NT2/D1 (cell line): ENCODE data around the gene CAMTA1.

Experiments used
- DNase-seq: peaks from one replicate; pipeline ENCODE4 v3.0.0-alpha.2; 2011; ENCODE audit warnings: low read depth, low spot score
- H3K27me3 ChIP-seq: 2 replicates; pipeline ENCODE4 v1.6.0; 2011; ENCODE audit warnings: mild to moderate bottlenecking; ENCODE audit not compliant: insufficient read length, insufficient read depth
- H3K36me3 ChIP-seq: 2 replicates; pipeline ENCODE4 v1.6.1; 2011; ENCODE audit warnings: mild to moderate bottlenecking, low read length, mixed read lengths; ENCODE audit not compliant: insufficient read depth, insufficient read length
- H3K4me1 ChIP-seq: 2 replicates; pipeline ENCODE4 v1.5.1; 2011; ENCODE audit not compliant: insufficient read depth, insufficient read length
- H3K4me3 ChIP-seq: 2 replicates; pipeline ENCODE4 v1.5.1; 2011; ENCODE audit warnings: low read depth; ENCODE audit not compliant: insufficient read length
- H3K9ac ChIP-seq: 2 replicates; pipeline ENCODE4 v1.6.0; 2011; ENCODE audit warnings: low read depth; ENCODE audit not compliant: insufficient read length
- H3K9me3 ChIP-seq: 2 replicates; pipeline ENCODE4 v1.5.1; 2011; ENCODE audit warnings: mild to moderate bottlenecking, low read length; ENCODE audit not compliant: insufficient read depth
- SUZ12 ChIP-seq: IDR thresholded peaks from 2 replicates; pipeline ENCODE4 v1.6.1; 2011; ENCODE audit not compliant: insufficient read length, insufficient read depth; ENCODE audit errors: extremely low read depth
- YY1 ChIP-seq: IDR thresholded peaks from 2 replicates; pipeline ENCODE4 v1.6.1; 2011; ENCODE audit not compliant: insufficient read length, insufficient read depth
- ZNF274 ChIP-seq: IDR thresholded peaks from 2 replicates; pipeline ENCODE4 v1.6.1; 2011; ENCODE audit warnings: mild to moderate bottlenecking, low read depth, low read length

The CAMTA1 gene

GRCh38 chr1:7025013-7025412, 239.8 kb downstream of the CAMTA1 start:
- DNase-seq: no peak
- peaks cover 3% of the 10 kb centered on the region for H3K4me1 ChIP-seq
- H3K9me3 ChIP-seq: no peaks in the 10 kb centered on the region
- no peaks in the 10 kb centered on the region for H3K36me3 ChIP-seq
- H3K4me3 ChIP-seq: no peak overlapping the region
- TF ChIP-seq SUZ12 (no peak), ZNF274 (no peak), YY1 (no peak)
- H3K27me3 ChIP-seq: no peaks in the 10 kb centered on the region
- no peak overlapping the region for H3K9ac ChIP-seq

GRCh38 chr1:7026169-7026568, 240.9 kb downstream of the CAMTA1 start:
- Histone ChIP-seq H3K9ac (no peak overlapping the region), H3K36me3 (no peaks in the 10 kb centered on the region), H3K4me1 (peaks cover 3% of the 10 kb centered on the region), H3K4me3 (no peak overlapping the region), H3K9me3 (no peaks in the 10 kb centered on the region), H3K27me3 (no peaks in the 10 kb centered on the region)
- DNase-seq: no peak
- TF ChIP-seq SUZ12 (no peak), YY1 (no peak), ZNF274 (no peak)

GRCh38 chr1:7032992-7033391, 247.7 kb downstream of the CAMTA1 start:
- Histone ChIP-seq H3K9me3 (no peaks in the 10 kb centered on the region), H3K4me3 (no peak overlapping the region), H3K9ac (no peak overlapping the region), H3K4me1 (no peaks in the 10 kb centered on the region), H3K27me3 (no peaks in the 10 kb centered on the region), H3K36me3 (no peaks in the 10 kb centered on the region)
- TF ChIP-seq ZNF274: no peak
- TF ChIP-seq YY1: no peak
- no peak for TF ChIP-seq SUZ12
- no peak for DNase-seq

GRCh38 chr1:7036386-7036785, 251.1 kb downstream of the CAMTA1 start:
- H3K27me3 ChIP-seq: no peaks in the 10 kb centered on the region
- H3K36me3 ChIP-seq: no peaks in the 10 kb centered on the region
- no peak for DNase-seq
- H3K9me3 ChIP-seq: no peaks in the 10 kb centered on the region
- TF ChIP-seq ZNF274 (no peak), SUZ12 (no peak), YY1 (no peak)
- no peak overlapping the region for H3K9ac ChIP-seq
- H3K4me3 ChIP-seq: no peak overlapping the region
- H3K4me1 ChIP-seq: no peaks in the 10 kb centered on the region

- TF ChIP-seq SUZ12: no peak
- TF ChIP-seq YY1: no peak
- TF ChIP-seq ZNF274: no peak
- no peak overlapping the region for H3K4me3 ChIP-seq
- no peak overlapping the region for H3K9ac ChIP-seq
- no peak for DNase-seq
- H3K27me3 ChIP-seq: no peaks in the 10 kb centered on the region
- peaks cover 12% of the 10 kb centered on the region for H3K4me1 ChIP-seq
- H3K9me3 ChIP-seq: no peaks in the 10 kb centered on the region
- H3K36me3 ChIP-seq: no peaks in the 10 kb centered on the region
Measured at GRCh38 chr1:7039590-7040220, 254.5 kb downstream of the CAMTA1 start.

- Histone ChIP-seq H3K36me3 (no peaks in the 10 kb centered on the region), H3K9me3 (no peaks in the 10 kb centered on the region), H3K9ac (no peak overlapping the region), H3K4me1 (peaks cover 12% of the 10 kb centered on the region), H3K27me3 (no peaks in the 10 kb centered on the region), H3K4me3 (no peak overlapping the region)
- DNase-seq: no peak
- no peak for TF ChIP-seq ZNF274
- no peak for TF ChIP-seq YY1
- no peak for TF ChIP-seq SUZ12
Measured at GRCh38 chr1:7040969-7041695, 255.9 kb downstream of the CAMTA1 start.

GRCh38 chr1:7042322-7043190, 257.3 kb downstream of the CAMTA1 start:
- Histone ChIP-seq H3K4me1 (peaks cover 12% of the 10 kb centered on the region), H3K36me3 (no peaks in the 10 kb centered on the region), H3K9me3 (no peaks in the 10 kb centered on the region), H3K4me3 (no peak overlapping the region), H3K9ac (no peak overlapping the region), H3K27me3 (no peaks in the 10 kb centered on the region)
- no peak for TF ChIP-seq ZNF274
- TF ChIP-seq SUZ12: no peak
- TF ChIP-seq YY1: no peak
- no peak for DNase-seq
